Activated CD4-positive, alpha-beta T cell treated with anti-CD3 and anti-CD28 coated beads for 24 hours (primary cell): ENCODE data around the gene ARPIN.
"Not testable (repeated sequence)": the region's sequence is repeated elsewhere in the genome, so short reads cannot be mapped to it uniquely, and the experiment has no call there.

ENCODE experiments used
- DNase-seq, 2 donors: peaks; one replicate each; pipeline ENCODE4 v3.0.0-alpha.2; 2020; ENCODE audit warnings: low read depth in 2 of 2

Gene ARPIN

DNA sequence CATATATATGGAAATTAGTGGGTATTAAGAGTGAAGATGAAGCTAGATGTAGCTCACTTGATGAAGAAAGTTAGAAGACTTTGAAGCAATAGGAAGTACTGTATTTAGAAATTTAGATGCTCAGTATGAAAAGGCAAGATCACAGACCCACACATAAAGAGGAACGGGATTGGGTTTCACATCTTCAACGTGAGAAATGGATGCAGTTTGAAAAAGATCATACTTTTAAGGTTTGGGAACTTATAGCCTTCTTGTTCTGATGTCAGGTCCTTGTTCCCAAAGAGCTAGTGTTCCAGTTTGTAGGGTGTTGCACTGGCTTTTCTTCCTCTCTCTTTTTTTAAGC is 35.7 kb downstream of the ARPIN start:
- no peak for DNase-seq

DNA sequence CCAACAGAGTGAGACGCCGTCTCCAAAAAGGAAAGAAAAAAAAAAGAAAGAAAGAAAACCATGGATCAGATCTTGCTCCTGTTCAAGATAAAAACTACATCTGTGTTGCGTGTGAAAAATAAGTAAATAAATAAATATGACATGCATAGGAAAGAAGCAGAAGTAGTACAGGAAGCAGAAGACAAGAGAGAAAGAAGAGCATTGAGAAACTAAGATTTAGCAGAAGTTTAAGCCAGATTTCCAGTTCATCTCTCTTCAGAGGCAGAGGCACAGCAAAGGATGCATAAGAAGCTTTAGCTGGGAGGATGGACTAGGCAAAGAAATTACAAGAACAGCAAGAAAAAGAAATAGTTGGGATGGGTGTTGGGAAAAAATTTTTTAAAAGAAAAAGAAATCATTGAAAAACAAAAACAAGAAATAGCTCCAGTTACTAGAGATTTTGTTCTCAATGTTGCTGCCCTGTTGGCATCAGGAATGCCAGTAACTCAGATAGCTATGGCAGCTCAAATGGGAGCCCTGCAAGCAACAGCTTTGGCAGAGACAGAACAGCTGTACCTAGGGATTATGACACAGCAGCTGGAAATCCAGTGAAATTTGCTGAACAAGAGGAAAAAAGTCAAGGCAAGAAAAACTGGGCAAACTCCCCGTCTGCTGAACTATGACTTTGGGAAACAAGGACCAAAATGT is 36.2 kb downstream of the ARPIN start:
- DNase-seq = no peak

DNA sequence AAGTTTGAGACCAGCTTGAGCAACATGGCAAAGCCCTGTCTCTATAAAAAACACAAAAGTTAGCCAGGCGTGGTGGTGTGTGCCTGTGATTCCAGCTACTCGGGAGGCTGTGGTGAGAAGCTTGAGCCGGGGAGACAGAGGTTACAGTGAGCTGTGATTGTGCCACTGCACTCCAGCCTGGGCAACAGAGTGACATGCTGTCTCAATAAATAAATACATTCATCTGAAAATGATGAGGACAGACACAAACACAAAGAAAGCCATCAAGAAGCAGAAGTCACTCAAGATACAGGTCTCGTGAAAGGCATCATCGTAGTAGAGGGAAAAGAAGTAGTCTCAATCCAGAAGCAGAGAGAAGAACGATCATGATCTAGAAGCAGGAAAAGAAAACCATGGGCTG is 37.0 kb downstream of the ARPIN start:
- no peak for DNase-seq

DNA sequence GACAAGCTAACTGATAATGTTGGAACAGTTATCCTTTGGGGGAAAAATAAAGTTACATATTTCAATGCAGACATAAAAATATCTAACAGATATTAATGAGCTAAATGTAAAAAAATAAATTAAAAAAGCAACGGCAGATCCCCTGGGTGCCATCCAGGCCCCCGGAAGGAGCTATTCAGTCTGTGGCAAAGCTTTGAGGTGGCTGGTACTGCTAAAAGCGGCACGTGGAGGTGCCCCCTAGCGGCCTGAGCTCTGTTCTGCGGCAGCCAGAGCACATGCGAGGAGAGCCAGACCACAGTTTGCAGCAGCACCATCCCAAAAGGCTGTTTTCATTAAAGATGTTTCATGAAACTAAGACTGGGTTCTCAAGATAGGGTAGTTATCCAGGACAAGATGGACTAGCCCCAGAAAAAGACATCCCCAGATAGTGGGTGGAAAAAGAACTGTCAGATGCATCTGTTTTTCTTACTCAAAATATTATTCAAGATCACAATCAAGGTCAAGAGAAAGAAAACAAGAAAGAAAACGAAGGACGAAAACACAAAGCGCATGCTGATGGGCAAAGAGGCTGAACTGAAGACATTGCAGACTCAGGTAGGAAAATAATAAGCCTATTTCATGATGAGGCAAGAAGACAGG is 37.7 kb downstream of the ARPIN start:
- peak; percentile 74 to 76 for DNase-seq

DNA sequence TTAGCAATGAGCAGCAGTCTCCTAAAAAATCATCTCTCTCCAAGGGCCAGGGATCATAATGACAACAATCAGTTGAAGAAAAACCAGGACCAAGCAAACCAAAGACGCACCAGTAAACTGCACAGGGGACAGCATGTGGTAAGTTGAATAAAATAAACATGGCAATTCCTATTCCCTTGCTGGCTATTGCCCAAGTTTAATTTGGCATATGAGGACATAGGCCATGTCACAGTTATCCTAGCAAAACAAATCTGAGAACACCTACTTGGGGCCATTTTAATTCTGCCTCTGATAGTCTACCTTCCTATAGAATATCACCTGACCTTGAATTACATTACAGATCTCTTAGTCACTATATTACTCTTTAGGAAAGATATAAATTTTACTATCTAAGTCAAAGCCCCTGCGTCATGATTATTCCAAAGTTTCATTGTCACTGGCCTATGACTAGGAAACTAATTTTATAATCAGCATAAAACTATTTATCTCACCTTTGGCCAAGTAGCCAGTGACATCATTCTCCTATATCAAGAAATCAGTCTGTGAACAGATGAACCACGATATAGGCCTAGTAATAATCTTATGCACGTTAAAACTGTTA is 42.0 kb downstream of the ARPIN start:
- DNase-seq = no peak

DNA sequence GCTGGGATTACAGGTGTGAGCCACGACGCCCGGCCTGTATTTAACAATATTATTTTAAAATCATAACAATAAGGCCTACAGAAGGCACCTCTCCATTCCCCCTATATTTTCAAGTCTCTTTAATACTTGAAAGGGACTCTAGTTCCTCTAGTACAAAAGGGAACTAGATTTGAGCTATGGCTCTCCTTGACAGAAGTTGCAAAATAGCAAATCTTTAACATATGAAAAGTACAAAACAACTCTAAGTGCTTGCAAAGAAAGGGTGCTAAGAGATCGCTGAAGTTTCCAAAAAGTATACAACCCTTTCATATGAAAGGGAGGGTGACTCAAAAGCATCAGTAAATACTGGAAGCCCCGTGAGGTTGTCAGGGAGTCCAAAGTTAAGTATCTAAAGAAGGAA is 42.7 kb downstream of the ARPIN start:
- no peak for DNase-seq

DNA sequence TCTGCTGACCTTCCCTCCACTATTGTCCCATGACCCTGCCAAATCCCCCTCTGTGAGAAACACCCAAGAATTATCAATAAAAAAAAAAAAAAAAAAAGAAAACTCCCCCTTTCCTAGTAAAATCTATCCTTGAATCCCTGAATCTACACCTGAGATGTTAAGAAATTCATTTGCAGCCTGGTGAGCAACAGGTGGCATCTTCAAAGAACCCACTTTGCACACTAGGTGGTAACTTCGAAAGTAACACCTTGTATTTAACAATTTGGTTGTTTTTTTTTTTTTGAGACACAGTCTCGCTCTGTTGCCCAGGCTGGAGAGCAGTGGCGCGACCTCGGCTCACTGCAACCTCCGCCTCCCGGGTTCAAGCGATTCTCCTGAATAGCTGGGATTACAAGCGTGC is 43.3 kb downstream of the ARPIN start:
- not testable (repeated sequence) for DNase-seq

DNA sequence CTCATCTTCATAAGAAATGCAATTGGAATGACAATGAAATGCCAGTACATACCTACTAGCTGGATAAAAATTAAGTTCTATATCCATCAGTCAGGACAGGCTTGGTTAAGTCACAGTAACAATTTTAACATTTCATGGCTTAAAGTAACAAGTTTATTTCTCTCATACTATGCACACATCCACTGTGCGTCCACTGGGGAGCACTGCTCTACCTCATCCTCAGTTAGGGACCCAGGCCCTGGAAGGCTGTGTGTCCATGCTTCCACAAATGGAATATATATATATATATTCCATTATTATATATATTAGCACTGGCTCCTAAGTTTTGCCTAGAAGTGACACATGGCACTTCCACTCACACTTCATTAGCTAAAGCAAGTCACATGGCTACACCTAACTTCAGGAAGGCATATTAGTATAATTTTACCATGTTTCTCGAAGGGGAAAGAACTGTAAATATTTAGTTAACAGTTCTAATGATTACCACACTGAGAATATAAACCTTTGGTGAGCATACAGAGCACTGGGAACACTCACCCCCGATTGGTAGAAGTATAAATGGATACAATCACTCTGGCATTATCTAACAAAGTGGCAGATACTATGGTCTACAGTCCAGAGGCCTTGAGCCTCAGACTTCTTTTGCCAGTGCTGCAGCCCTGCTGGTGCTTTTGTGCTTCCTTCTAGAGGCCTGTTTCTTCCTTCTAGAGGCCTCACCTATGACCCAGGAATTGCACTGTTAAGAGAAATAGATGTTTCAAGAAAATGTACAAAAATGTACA is 47.6 kb downstream of the ARPIN start:
- no peak for DNase-seq

DNA sequence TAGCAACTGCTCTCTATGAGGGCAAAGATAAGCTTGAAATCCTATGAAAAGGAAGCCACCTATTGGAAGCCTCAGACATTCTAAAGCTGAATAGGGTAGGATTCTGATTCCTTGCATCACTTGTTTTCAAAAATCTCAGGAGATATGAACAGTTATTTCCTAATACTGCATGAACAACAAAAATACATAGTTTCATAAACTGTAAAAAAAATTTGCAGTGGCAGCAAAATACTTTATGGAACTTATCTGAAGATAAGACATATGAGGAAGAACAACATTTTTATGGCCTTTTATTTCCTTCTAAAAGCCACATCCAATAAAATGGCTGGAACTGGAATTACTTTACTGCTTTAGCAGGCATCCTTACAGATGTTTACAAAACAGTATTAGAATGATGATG is 48.8 kb downstream of the ARPIN start:
- no peak for DNase-seq

DNA sequence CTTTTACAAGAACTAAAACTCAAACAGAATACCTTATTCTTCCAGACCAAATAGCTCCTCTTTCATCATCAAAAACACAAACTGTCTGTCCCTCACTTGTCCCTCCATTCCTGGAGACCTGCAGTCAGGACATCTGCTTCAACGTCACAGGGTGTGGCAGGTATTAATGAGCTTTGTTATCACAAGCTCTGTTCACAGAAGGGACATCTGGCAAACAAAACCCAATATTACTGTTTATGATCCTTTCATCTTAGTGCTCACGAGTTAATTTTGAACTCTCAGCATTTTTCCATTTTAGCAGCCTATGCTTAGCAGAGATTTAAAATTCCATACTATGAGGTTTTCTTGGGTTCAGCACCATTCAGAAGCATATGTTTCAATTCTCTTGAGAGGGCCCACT is 51.9 kb downstream of the ARPIN start:
- no peak for DNase-seq

DNA sequence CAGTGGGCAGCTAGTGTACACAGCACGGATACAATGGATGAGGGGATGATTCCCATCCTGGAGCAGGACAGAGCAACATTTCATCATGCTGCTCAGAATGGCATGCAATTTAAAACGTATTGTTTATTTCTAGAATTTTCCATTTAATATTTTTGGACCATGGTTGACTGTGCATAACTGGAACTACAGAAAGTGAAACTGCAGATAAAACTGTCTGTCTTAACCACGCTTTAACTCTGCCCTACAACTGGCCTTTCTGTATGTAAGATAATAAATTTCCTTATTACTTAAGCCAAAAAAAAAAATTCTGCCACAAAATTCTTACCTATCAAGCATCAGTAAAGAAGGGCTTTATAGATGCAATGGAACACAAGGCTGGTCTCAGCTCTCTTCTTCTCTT is 52.3 kb downstream of the ARPIN start:
- DNase-seq = no peak

DNA sequence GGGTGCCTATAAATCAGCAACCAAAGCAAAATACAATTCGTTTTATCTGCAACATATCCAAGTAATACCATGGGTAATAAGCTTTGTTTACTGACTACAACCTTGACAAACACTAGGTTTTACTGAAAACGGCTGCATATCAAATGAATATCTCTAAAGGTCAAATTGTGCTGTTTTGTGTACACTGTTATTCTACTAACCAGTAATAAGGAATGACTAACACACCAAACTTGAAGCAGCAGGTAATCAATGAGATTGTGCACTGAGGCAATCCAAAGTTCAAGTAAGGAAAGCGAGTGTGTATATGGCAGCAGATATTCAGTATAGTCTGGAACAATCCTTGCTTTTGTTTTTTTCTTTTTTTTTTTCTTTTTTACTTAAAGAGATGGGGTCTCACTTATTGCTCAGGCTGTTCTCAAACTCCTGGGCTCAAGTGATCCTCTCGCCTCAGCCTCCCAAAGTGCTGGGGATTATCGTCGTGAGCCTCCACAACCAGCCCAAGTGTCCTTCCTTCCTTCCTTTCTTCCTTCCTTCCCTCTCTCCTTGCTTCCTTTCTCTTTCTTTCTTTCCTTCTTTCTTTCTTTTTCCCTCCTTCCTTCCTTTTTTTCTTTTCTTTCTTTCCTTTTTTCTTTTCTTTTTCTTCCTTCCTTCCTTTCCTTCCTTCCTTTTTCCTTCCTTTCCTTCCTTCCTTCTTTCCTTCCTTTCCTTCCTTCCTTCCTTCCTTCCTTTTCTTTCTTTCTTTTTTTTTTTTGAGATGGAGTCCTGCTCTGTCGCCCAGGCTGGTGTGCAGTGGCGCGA is 53.9 kb downstream of the ARPIN start:
- DNase-seq = no peak

DNA sequence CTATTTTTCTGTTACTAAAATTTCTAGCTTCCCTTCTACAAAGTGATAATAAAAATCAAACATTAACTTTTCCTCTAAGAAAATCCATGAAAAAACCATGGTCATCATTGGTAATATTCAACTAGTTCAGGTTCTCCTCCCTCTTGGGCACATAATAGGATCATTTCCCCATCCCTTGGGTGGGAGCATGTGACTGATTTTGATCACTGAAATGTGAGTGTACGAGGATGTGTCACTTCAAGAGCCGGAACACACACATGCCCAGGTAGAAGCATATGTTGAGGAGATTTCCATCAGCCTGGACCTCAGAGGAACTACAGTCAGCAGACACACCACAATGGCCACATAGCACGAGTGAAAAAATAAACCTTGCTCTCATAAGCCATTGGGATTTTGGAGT is 55.1 kb downstream of the ARPIN start:
- DNase-seq = no peak

DNA sequence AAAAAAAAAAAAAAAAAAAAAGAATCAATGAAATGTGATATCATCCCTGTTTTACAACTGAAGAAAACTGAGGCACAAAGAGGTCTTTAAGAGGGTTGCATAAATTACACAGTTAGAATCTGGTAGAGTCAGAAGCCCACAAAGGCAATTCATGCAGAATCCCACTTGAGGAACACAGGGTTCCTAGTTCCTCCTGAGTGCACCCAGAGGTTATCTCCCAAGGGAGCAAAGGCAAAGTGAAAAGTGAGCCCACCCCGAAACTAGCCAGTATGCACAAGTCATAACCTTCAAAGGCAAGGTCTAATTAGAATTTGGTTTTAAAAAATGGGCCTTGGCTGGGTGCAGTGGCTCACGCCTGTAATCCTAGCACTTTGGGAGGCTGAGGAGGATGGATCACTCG is 56.8 kb downstream of the ARPIN start:
- DNase-seq = no peak

DNA sequence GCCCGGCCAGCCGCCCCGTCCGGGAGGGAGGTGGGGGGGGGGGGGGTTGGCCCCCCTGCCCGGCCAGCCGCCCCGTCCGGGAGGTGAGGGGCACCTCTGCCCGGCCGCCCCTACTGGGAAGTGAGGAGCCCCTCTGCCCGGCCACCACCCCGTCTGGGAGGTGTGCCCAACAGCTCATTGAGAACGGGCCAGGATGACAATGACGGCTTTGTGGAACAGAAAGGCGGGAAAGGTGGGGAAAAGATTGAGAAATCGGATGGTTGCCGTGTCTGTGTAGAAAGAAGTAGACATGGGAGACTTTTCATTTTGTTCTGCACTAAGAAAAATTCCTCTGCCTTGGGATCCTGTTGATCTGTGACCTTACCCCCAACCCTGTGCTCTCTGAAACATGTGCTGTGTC is 57.9 kb downstream of the ARPIN start:
- DNase-seq = not testable (repeated sequence)

DNA sequence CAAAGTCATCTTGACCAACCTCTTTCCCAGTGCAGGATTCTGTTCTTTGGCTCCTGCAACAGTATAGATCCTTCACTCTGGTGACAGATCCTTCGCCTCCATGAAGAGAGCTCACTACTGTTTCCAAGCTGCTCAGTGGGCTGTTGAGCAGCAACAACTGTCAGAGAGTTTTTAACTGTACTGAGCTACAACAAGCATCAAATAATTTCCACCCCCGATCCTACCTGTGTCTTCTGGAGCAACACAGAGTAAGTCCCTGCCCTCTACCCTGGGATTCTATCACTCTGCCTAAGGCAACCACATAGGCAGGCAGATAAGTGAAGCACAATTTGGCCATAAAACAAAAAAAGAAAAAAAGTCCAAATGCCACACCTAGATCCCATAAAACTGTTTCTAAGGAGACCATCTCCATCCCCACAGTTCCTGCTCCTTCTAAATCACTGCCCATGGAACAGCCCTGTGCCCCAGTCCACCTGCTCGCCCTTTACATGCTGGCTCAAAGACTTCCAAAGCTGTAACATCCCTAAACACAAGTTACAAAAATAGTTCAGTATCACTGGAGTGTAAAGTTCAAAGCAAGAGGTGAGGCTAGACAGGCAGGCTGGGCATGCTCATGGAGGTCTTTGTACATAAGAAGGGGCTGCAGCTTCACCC is 60.3 kb downstream of the ARPIN start:
- no peak for DNase-seq

DNA sequence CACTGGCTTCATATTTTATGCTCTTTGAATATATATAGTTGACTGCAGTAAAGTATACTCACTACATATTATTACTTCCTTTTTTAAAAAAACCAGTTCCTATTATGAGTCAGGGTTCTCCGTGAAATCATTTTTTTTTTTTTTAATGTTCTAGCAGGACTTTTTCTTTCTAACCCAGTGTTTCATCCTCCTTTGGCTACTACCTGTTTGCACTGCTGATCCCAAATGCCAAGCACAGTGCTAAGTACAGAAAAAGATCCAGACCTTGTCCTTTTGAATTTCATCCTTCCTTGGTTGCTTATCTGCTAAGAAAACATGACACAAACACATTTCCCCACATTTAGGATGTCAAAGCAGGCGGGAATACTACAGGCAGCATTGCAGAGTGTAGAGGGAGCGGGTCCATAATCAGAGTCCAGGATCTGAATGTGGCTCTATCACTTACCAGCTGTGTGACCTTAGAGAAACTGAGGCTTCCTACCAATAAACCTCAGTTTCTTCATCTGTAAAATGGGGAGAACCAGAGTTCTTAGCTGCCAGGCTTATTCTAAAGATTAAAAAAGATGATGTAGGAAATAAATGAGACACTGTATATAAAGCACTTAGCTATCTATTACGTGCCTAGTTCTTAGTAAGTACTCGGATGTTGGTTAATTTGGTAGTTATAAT is 60.9 kb downstream of the ARPIN start:
- no peak for DNase-seq

DNA sequence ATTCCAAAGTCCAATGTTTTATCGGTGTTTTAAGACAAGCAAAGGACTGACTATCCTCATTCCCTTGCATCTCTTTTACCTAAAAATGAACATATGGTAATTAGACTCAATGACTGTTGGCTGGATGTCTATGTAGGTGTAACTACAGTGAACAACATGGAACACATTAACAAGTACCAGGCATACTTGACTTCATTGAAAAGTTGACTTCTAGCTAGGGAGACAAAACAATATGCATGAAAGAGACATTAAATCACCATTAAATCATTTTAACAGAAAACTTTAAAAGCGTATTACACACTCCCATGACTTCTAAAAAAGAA is 63.8 kb downstream of the ARPIN start:
- no peak for DNase-seq

DNA sequence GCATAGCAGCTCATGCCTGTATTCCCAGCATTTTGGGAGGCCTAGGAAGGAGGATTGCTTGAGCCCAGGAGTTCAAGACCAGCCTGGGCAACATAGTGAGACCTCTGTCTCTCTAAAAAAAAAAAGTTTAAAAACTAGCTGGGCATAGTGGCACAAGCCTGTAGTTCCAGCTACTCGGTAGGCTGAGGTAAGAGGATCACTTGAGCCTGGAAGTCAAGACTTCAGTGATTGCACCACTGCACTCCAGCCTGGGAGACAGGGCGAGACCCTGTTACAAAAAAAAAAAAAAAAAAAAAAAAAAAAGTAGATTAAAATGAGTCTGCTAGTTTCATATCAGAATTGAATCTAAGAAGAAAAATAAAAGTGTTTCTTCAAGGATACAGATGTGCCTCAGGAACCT is 65.7 kb downstream of the ARPIN start:
- DNase-seq = no peak

DNA sequence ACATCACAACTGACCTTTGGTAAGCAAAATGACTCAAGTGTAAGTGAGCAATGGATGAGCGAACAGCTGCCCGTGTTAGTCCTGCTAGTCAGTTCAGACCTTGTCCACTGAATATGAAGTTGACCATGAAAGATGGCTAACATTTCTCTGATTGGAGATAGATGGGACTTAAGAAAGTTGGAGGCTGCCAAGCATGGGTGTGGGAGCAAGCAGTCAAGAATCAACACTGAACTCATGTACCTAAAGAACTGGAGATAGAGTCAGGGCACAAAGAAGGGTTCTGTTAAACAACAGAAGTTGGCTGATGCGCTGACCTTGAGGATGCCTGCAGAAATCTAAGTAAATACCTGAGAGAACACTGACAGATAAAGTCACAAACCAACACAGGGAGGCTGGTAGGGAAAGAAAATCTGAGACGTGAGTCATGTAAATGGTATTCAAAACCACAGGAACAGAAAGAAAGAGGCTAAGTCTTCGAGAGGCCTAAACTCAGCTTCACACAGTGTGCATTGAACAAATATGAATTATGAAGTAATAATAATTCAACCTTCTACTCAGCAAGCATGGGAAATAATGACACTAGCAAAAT is 67.4 kb downstream of the ARPIN start:
- no peak for DNase-seq
